ENCODE results near the gene DCK.

The DCK gene

GRCh38 chr4:70993181-70994068 is at the start of gene DCK:
Gene DCK (plus strand): TSS chr4:70993649. CDS start chr4:70993836, 187 bp downstream.
- peak; percentile 31 to 90 (median 81) for DNase-seq

GRCh38 chr4:70945046-70945445 is 48.4 kb upstream of the DCK start:
- DNase-seq, result no peak

GRCh38 chr4:70945452-70946055 is 47.9 kb upstream of the DCK start:
- DNase-seq, result no peak

- DNase-seq, result no peak
Observed at GRCh38 chr4:70946939-70947338, 46.5 kb upstream of the DCK start.

GRCh38 chr4:70948665-70949260 is 44.7 kb upstream of the DCK start:
- no peak for DNase-seq

GRCh38 chr4:70954032-70954431 is 39.4 kb upstream of the DCK start:
- no peak for DNase-seq

- DNase-seq, result no peak
Observed at GRCh38 chr4:70956549-70957210, 36.8 kb upstream of the DCK start.

GRCh38 chr4:70958681-70959080 is 34.8 kb upstream of the DCK start:
- DNase-seq, result no peak

- DNase-seq, result no peak
Observed at GRCh38 chr4:70969076-70969475, 24.4 kb upstream of the DCK start.

- DNase-seq, result no peak
Observed at GRCh38 chr4:70976252-70976651, 17.2 kb upstream of the DCK start.

- DNase-seq, result no peak
Observed at GRCh38 chr4:70979445-70980008, 13.9 kb upstream of the DCK start.

- DNase-seq, result no peak
Observed at GRCh38 chr4:70980196-70980595, 13.3 kb upstream of the DCK start.

GRCh38 chr4:70984106-70984505 is 9.3 kb upstream of the DCK start:
- no peak for DNase-seq

GRCh38 chr4:70984589-70984988 is 8.9 kb upstream of the DCK start:
- DNase-seq, result no peak

GRCh38 chr4:70991596-70991995 is 1.9 kb upstream of the DCK start:
- DNase-seq, result no peak

GRCh38 chr4:70992391-70992881 is 1.0 kb upstream of the DCK start:
- peak in 2 of 58 donors; percentile 9 to 12 for DNase-seq

- DNase-seq, result peak in 1 of 58 donors; percentile 49
Observed at GRCh38 chr4:70994069-70994366, 569 bp downstream of the DCK start.

- DNase-seq, result no peak
Observed at GRCh38 chr4:70994387-70995099, 1.1 kb downstream of the DCK start.

GRCh38 chr4:70996018-70996360 is 2.5 kb downstream of the DCK start:
- DNase-seq, result peak in 2 of 58 donors; percentile 8 to 13

- DNase-seq, result no peak
Observed at GRCh38 chr4:70997036-70997435, 3.6 kb downstream of the DCK start.

- DNase-seq, result no peak
Observed at GRCh38 chr4:70997546-70997945, 4.1 kb downstream of the DCK start.
